Progenitor cell of endocrine pancreas (in vitro differentiated cells): ENCODE data around the gene PTPRU. TPM values are rescaled to one million over a fixed set of nuclear protein-coding genes. Genes with fewer than 3 reads are reported as not detected.

Experiments used
- DNase-seq: peaks from one replicate; pipeline ENCODE4 v3.0.0; 2021; ENCODE audit warnings: low spot score; ENCODE audit not compliant: unreplicated experiment
- H3K27ac Mint-ChIP-seq: 2 replicates; pipeline ENCODE4 v1.8.0; 2021; ENCODE audit warnings: mild to moderate bottlenecking, moderate library complexity, mixed read lengths
- H3K27me3 Mint-ChIP-seq: 2 replicates; pipeline ENCODE4 v1.8.0; 2021; ENCODE audit warnings: mixed read lengths
- H3K36me3 Mint-ChIP-seq: 2 replicates; pipeline ENCODE4 v1.8.0; 2022; ENCODE audit warnings: mixed read lengths; ENCODE audit not compliant: insufficient read depth
- H3K4me1 Mint-ChIP-seq: 2 replicates; pipeline ENCODE4 v1.8.0; 2021; ENCODE audit warnings: low read depth, mixed read lengths
- H3K4me3 Mint-ChIP-seq: 2 replicates; pipeline ENCODE4 v1.8.0; 2021; ENCODE audit warnings: low read depth, mild to moderate bottlenecking, moderate library complexity, mixed read lengths
- H3K9me3 Mint-ChIP-seq: 2 replicates; pipeline ENCODE4 v1.8.0; 2021; ENCODE audit warnings: low read depth, mixed read lengths
- CTCF ChIP-seq: fragments of 200-600 bp; sonication (generic); IDR thresholded peaks from one replicate; pipeline ENCODE4 v1.5.0; 2021; ENCODE audit warnings: antibody characterized with exemption, mild to moderate bottlenecking; ENCODE audit not compliant: unreplicated experiment
- total RNA-seq: library from RNA; stranded (reverse); gene quantifications from 2 replicates; pipeline ENCODE4 v1.2.1, GENCODE V29; 2021

PTPRU gene
- total RNA-seq, 1 donor from 2014 or later: 79.4 TPM

- peaks cover 19% of the 10 kb centered on the region for H3K36me3 Mint-ChIP-seq
- TF ChIP-seq CTCF: no peak
- no peak overlapping the region for H3K4me3 Mint-ChIP-seq
- H3K4me1 Mint-ChIP-seq: peaks cover 11% of the 10 kb centered on the region
- DNase-seq: no peak
- no peak overlapping the region for H3K27ac Mint-ChIP-seq
- no peaks in the 10 kb centered on the region for H3K27me3 Mint-ChIP-seq
- H3K9me3 Mint-ChIP-seq: no peaks in the 10 kb centered on the region
Observed at GRCh38 chr1:29323636-29324035, 87.3 kb downstream of the PTPRU start.

GRCh38 chr1:29324202-29324601 lies 87.9 kb downstream of the PTPRU start:
- DNase-seq: no peak
- no peaks in the 10 kb centered on the region for H3K27me3 Mint-ChIP-seq
- H3K9me3 Mint-ChIP-seq: no peaks in the 10 kb centered on the region
- peaks cover 16% of the 10 kb centered on the region for H3K36me3 Mint-ChIP-seq
- H3K4me3 Mint-ChIP-seq: no peak overlapping the region
- TF ChIP-seq CTCF: no peak
- peaks cover 8% of the 10 kb centered on the region for H3K4me1 Mint-ChIP-seq
- H3K27ac Mint-ChIP-seq: no peak overlapping the region

GRCh38 chr1:29324771-29325351 lies 88.5 kb downstream of the PTPRU start:
- Mint-ChIP-seq H3K27me3 (no peaks in the 10 kb centered on the region), H3K4me1 (peaks cover 4% of the 10 kb centered on the region), H3K27ac (no peak overlapping the region), H3K9me3 (no peaks in the 10 kb centered on the region), H3K36me3 (peaks cover 14% of the 10 kb centered on the region), H3K4me3 (no peak overlapping the region)
- no peak for TF ChIP-seq CTCF
- peak; percentile 31 for DNase-seq

GRCh38 chr1:29325675-29326074 lies 89.4 kb downstream of the PTPRU start:
- Mint-ChIP-seq H3K36me3 (peaks cover 12% of the 10 kb centered on the region), H3K4me3 (no peak overlapping the region), H3K27ac (no peak overlapping the region), H3K4me1 (peaks cover 1% of the 10 kb centered on the region), H3K27me3 (no peaks in the 10 kb centered on the region), H3K9me3 (no peaks in the 10 kb centered on the region)
- DNase-seq: no peak
- TF ChIP-seq CTCF: no peak

- Mint-ChIP-seq H3K27ac (no peak overlapping the region), H3K9me3 (no peaks in the 10 kb centered on the region), H3K4me1 (peaks cover 1% of the 10 kb centered on the region), H3K27me3 (no peaks in the 10 kb centered on the region), H3K4me3 (no peak overlapping the region), H3K36me3 (peaks cover 12% of the 10 kb centered on the region)
- TF ChIP-seq CTCF: no peak
- DNase-seq: no peak
Observed at GRCh38 chr1:29326123-29326522, 89.8 kb downstream of the PTPRU start.
